Hematopoietic multipotent progenitor cell treated with erythropoietin and hydrocortisone succinate and interleukin-3 and kit ligand, for 17 days (in vitro differentiated cells): ENCODE results near the gene TPSD1.
"Not testable (repeated sequence)": the region's sequence is repeated elsewhere in the genome, so short reads cannot be mapped to it uniquely, and the experiment has no call there.

Experiments used
- DNase-seq: peaks from one replicate; pipeline ENCODE4 v3.0.0-alpha.2; 2015; ENCODE audit warnings: low spot score

Gene TPSD1

DNA sequence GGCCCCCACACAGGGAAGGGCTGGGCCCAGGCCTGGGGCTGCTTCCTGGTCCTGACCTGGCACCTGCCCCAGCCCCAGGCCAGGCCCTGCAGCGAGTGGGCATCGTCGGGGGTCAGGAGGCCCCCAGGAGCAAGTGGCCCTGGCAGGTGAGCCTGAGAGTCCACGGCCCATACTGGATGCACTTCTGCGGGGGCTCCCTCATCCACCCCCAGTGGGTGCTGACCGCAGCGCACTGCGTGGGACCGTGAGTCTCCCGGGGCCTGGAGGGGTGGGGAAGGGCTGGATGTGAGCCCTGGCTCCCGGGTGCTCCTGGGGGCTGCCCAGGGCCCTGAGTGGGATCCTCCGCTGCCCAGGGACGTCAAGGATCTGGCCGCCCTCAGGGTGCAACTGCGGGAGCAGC lies 14.8 kb upstream of the TPSD1 start:
- DNase-seq, result not testable (repeated sequence)

DNA sequence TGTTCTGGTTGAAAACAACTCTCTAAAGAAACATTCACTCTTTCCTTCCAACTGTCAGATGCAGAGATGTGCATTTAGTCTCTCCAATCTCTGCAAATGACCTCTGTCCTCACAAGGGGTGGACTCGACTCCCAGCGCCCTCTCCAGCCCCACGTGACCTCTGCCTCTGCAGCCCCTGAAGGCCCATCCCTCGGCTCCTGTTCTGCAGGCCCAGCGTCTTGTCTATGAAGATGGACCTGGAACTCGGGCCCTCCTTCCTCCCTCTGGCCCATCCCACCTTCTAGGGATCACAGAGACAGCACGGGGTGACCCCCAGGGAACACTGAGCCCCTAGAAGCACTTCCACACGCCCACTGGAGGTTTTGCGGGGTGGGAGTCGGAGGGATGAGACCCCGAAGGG lies 12.5 kb upstream of the TPSD1 start:
- DNase-seq, result not testable (repeated sequence)

DNA sequence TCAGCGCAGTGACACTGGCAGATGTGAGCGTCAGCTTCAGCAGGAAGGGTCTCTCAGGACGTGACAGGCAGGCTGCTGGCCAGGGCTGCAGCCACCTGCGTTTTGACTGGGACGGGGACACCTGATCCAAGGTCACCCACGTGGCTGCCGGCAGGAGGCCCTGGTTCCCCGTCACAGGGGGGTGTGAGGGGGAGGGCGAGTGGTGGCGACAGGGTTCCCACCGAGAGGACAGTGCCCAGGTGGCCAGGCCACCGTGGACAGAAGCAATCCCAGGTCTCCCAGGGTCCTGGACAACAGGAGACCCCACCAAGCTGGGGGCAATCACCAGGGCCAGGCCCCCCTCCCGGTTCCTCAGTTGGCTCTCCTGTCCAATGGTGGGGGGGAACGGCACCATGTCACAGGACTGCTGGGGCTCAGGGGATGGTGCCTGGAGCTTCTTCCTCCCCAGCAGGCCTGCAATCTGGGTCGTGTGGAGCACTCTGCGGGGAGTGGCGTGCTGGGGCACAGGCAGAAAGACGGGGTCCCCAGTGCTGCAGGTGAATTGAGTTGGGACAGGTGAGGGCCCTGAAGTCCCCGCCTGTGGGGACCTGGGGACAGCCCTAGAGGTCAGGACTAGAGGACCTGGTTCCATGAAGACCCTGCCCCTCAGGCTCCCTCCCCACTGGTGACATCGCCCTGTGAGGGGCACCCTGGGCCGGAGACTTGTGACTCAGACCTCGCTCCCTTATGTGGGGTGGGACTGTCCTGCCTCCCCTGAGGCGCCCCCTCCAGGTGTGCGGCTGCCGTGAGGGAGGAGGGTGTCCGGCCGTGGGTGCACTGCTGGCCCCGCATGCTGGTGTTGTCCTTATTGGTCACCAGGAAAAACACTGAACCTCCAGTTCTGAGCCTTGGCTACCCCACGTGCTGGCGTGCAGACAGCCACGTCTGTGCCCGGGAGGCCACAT lies 11.7 kb upstream of the TPSD1 start:
- not testable (repeated sequence) for DNase-seq

DNA sequence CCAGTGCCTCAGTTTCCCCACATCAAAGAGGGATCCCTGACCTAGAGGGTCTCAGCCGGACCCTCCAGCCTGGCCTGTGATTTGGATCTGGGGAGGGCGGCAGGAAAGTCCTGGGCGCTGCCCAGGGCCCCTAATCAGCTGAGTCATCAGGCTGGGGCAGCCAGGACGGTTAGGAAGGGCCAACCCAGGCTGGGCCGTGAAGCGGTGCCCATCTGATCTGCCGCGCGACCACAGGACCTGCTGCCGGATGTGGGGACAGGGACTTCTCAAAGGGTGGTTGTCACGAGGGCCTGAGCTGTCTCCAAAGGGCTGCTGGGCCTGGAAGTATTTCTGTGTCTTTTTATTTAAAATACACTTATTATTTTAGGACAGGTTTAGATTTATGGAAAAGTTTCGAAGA lies 11.0 kb upstream of the TPSD1 start:
- DNase-seq, result peak; percentile 20

DNA sequence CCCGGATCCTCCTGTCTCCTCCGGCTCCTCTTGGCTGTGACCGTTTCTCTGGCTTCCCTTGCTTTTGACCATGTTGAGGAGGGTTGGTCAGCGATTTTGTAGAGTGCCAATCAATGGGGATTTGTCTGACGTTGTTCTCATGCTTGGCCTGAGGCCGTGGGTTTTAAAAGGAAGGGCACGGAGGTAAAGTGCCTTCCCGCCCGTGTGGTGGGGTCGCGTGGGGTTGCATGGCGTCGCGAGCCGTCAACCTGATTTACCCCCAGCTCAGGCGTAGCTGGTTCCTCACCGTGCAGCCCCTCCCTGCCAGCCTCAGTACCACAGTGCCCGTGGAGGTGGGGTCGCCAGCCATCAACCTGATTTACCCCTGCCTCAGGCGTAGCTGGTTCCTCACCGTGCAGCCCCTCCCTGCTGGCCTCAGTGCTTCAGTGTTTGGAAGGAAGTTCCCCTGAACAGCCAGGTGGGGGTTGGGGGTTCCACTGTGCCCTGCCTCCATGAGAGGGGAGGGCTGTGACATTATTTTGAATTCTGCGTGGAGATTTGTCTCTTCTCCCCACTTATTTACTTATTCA lies 10.3 kb upstream of the TPSD1 start:
- no peak for DNase-seq

DNA sequence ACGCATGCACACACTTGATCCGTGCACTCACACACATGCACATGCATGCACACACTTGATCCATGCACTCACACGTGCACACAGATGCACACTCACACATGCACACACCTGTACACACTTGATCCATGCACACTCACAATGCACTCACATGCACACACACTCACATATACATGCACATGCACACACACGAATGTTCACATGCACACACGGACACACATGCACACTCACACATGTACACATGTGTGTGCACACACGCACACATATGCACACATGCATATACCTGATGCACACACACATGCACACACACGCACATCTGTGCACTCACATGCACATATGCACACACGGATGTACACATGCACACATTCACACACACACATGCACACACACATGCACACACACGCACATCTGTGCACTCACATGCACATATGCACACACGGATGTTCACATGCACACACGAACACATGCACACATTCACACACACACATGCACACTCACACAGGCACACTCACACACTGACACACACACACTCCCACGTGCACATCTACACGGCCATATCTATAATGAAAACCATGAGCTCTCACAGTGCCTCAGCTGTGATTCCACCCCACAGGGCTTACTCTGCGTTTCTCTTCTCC lies 7.8 kb upstream of the TPSD1 start:
- DNase-seq, result not testable (repeated sequence)

DNA sequence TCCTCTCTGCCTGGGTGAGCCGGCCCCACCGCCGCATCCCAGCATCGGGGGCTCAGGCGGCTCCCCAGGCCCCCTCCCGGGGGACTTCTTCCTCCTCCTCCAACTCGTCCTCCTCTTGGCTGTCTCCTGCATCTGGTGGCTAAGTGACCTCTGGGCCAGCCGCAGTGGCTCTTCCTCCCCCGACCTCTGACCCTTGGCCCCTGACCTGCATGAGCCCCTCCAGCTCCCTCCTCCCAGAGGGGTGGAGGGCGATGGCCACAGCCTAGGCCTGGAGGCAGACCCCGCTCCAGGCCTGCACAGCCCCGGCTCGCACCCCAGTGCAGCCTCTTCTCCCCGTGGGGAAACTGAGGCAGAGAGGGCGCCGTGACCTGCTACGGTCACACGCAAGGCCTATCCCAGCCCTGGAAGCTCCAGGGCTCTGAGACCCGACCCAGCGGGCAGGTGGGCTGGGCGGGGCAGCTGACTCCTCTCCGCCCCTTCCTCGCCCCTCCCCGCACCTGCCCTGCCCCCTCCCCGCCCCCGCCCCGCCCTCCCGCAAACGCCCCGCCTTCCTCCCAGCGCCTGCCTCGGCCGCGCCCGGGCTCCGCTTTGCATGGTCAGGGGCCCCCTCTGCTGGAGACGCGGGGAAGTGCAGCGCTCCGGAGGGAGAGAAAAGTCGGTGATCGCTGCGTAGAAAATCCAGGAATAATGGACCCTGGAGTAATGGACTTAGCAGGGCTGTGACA lies 6.7 kb upstream of the TPSD1 start:
- DNase-seq, result not testable (repeated sequence)

DNA sequence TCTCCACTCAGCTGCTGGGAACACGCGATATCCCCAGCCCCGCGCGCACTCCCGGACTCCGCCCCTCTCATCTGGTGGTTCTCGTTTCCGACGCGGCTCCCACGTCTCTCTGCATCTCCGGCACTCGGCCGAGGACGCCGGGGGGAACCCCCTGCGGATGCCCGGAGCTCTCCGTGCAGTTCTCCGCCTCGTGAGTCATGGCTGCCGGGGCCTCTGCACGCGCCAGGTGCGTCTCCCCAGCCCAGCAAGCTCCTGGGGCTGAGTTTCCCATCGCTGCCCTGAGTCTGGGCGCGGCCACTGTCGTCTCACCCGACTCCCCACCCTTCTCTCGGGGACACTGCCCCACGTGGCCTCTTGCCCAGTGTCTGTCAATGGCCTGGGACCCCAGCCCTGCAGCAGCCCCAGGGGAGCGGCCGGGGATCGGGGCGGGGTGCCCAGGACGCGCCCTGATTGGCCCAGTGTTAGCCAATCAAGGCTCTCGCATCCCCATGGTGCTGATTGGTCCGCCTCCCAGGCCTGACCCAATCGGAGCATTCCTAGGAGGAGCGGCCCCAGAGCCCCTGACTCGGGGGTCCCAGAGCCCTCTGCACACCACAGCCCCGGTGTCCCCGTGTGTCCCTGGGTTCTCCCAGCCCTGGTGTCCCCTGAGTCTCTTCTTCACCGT lies 2.0 kb upstream of the TPSD1 start:
- DNase-seq, result not testable (repeated sequence)

DNA sequence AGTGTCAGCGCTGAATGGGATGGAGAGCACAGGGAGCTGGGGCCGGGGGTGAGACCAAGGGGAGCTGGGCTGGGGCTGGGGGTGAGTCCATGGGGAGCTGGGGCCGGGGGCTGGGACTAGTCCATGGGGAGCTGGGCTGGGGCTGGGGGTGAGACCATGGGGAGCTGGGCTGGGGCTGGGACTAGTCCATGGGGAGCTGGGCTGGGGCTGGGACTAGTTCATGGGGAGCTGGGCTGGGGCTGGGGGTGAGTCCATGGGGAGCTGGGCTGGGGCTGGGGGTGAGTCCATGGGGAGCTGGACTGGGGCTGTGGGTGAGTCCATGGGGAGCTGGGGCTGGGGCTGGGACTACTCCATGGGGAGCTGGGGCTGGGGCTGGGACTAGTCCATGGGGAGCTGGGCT lies 1.0 kb upstream of the TPSD1 start:
- DNase-seq, result not testable (repeated sequence)

DNA sequence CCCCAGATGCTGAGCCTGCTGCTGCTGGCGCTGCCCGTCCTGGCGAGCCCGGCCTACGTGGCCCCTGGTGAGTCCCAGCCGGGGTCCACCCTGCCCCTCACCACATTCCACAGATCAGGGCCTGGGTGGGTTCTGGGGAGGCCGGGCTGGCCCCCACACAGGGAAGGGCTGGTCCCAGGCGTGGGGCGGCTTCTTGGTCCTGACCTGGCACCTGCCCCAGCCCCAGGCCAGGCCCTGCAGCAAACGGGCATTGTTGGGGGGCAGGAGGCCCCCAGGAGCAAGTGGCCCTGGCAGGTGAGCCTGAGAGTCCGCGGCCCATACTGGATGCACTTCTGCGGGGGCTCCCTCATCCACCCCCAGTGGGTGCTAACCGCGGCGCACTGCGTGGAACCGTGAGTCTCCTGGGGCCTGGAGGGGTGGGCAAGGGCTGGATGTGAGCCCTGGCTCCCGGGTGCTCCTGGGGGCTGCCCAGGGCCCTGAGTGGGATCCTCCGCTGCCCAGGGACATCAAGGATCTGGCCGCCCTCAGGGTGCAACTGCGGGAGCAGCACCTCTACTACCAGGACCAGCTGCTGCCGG lies 516 bp downstream of the TPSD1 start:
- DNase-seq, result not testable (repeated sequence)

DNA sequence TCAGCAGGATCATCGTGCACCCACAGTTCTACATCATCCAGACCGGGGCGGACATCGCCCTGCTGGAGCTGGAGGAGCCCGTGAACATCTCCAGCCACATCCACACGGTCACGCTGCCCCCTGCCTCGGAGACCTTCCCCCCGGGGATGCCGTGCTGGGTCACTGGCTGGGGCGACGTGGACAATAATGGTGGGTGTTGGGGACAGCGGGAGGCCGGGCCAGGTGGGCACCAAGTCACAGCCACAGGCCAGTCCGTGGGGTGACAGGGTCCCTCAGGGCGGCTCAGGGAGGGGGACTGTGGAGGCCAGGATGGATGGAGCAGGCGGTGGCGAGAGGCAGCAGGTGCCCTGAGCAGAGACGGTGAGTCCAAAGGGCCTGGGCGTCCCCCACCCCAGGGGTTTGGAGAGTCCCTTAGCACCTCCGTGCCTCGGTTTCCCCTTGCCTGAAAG lies 1.0 kb downstream of the TPSD1 start:
- no peak for DNase-seq

DNA sequence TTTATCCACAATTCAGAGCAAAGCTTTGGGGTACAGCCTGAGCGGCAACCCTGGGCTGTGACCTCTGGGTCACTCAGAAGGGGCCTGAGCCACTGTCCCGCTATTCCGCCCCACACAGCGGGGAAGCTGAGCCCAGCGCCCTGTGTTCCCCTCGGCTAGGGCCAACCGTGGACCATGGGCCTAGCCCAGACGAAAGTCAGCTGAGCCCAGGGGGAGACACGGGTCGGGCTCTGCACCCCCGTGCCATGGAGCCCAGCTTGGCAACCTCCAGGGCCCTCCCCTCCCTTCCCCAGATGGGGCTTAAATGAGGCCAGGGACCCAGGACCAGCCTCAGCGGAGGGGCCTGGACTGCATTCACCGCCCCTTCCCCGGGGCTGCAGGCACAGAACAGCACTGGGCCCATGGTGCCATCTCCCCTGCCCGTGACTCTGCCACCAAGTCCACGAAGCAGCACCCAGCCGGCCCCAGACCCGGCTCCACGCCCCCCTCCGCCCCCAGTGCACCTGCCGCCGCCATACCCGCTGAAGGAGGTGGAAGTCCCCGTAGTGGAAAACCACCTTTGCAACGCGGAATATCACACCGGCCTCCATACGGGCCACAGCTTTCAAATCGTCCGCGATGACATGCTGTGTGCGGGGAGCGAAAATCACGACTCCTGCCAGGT lies 1.8 kb downstream of the TPSD1 start:
- no peak for DNase-seq

DNA sequence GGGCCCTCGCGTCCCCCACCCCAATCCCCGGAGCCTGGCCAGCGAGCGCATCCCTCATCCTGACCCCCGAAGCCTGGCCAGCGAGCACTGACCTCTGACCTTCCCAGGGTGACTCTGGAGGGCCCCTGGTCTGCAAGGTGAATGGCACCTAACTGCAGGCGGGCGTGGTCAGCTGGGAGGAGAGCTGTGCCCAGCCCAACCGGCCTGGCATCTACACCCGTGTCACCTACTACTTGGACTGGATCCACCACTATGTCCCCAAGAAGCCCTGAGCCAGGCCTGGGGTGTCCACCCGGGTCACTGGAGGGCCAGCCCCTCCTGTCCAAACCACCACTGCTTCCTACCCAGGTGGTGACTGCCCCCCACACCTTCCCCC lies 2.3 kb downstream of the TPSD1 start:
- no peak for DNase-seq

DNA sequence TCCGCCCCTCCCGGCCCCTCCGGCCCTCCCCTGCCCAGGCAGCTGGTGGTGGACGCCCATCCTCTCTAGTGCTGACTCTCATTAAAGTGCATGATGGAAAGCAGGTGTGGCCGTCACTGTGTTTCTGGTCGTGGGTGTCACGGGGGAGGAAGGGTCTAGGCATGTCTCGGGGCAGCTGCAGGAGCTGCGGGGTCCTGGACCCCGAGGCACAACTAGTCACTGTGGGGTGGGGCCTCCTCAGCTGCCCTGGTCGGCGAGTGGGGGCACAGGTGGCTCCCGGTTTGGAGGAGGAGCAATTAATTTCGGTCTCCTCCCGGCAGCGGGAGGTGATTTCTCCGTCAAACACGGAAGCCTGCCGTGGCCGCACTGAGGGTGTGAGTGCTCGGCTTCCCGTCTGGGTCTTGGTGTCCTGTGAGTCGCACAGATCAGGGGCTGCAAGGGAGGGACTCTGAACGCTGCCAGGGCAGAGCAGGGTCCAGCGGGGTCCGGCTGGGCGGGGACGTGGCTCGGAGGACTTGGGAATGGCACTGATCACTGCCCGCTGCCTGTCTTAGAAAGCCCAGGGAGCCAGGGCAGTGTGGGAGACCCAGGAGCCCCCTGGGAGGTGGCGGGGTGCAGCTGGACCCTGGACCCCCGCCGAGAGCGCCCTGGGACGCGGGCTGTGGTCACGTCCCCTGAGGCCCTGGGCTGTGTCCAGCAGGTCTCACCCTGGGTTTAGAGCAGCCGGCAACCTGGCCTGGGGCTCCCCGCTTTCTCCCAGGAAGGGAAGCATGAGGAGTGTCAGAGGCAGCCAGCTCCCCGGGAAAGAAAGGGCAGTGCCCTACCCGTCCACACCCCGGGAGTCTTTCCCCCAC lies 3.3 kb downstream of the TPSD1 start:
- no peak for DNase-seq

DNA sequence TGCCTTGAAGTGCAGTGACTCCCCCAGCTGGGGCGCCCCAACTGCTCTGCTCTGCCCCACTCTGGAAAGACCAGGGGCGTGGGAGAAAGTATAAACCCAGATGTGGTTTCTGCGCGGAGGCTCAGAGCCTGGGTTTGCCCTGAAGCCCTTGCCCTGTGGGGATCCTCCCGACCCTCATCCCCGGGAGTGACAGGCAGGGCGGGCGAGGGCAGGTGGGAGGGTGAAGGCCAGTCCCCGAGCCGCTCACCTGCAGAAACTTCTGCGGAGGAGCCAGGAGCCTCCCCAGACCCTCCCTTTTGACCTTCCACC lies 3.8 kb downstream of the TPSD1 start:
- DNase-seq, result no peak

DNA sequence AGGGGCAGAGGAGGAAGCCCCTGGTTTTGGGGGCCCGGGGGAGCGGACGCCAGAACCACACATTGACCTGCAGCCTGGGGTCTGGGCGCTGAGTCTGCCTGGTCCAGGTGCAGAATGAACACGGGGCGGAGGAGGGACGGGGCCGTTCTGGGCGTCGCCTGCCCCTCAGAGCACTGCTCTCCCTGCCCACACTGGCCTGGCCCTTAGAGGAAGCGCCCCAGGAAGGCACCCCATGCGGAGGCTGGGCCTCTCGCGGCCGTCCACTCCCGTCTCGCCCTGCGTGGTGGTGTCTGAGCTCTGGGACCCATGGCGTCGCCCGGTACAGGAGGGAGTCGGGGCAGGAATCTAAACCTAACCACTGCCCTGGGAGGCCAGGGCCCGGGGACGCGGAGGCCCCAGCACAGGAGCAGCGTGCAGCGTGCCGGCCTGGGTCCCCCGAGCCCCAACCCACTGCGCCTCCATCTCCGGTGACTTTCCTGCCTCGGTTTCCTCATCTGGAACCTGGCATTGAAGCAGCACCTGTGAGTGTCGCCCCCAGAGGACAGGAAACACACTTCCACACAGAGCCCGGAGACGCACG lies 4.3 kb downstream of the TPSD1 start:
- DNase-seq, result no peak

DNA sequence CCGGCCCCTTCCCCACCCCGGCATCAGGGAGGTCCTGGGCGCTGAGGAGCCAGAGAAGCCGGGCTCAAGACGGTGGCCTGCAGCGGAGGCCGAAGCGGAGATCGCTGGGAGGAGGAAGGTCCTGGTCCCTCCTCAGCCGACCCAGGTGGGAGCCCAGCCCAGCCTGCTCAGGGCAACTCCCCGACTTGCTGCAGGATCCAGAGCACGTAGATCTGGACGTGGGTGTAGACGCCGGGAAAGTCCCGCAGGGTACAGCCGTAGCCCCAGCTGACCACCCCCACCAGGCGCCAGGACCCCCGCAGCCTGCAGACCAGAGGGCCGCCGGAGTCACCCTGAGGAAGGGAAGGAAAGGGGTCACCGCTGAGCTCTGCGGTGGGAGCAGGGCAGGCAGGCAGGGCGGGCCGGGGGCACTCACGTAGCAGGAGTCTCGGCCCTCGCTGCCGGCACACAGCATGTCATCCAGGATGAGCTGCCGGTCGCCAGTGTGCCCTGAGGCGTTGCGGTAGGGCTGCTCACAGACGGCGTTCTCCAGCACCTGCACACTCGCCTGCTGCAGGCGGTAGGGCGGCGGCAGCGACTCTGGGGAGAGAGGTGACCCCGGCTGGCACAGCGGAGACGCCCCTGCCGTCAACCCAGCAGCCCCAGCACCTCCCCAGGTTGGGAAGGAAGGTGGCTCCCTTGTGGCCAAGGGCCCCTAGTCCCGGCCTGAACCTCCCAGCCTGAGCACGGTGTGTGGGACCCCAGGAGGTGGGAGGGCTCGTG lies 5.4 kb downstream of the TPSD1 start:
- DNase-seq, result no peak

DNA sequence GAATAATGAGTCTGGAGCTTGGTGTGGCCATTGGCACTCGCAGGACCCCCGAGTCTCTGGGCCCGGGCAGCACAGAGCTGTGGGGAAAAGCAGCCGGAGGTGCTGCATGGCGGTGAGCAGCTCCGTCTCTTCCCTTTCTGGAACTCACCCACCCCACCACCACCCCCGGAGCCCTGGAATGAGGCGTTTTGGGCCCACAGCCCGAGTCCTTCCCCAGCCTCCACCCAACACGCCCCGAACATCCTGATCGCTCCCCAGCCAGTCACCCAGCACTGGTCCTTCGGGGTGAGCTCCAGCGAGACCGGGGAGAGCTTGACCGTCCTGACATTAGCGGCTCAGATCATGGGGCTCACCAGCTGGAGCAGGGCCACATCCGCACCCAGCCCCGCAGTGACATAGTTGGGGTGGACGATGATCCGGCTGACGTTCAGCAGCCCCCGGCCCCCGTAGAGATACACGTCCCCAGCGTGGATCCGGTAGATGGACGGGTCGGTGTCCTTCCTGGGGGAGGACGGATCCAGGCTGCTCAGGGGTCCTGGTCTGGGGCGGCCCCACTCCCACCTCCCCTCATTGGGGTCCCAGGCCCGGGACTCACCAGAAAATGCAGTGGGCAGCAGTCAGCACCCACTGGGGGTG lies 6.5 kb downstream of the TPSD1 start:
- no peak for DNase-seq

DNA sequence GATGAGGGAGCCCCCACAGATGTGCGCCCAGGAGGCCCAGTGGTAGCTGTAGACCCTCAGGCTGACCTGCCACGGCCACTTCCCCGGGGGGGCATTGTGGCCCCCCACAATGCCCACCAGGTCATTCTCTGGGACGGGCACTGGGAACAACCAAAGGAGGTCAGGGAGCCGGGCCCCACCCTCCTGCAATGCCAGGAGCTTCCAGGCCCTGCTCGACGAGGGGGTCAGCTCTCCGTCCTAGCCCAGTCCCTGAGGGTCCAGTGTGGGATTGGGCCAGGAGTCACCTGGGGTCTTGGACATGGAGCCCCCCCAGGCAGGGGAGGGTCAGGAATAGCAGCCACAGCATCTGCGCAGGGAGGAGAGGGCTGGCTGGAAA lies 7.0 kb downstream of the TPSD1 start:
- no peak for DNase-seq
